Measurements from ENCODE around the gene HSP90AB1. TPM values are rescaled to one million over a fixed set of nuclear protein-coding genes. Genes with fewer than 3 reads are reported as not detected.

HSP90AB1 gene
- total and polyA plus RNA-seq, 2 of the 8 experiments (the other 6 are each of a cell fraction or from before 2014, with no cell fraction given), result 1,564 to 2,297 TPM

- Histone ChIP-seq H3K18ac (ENCODE audit: extremely low read depth, low read length) (no peak overlapping the region; the same call in 1 of the 2 replicates), H3K23ac (ENCODE audit: insufficient read length) (no peak overlapping the region), H3K4me2 (ENCODE audit: insufficient read depth in 1 of 2, low read depth in 2 of 2, low read length in 2 of 2) (peak overlapping the region; percentile 25 to 84), H4K20me1 (replicated peaks in 1 of 2; ENCODE audit: control insufficient read depth in 1 of 2, insufficient read depth in 2 of 2, low read length in 2 of 2) (peaks cover 5 to 6% of the 10 kb centered on the region in 2 experiments), H4K5ac (ENCODE audit: insufficient read length, low read depth, low read length) (peak overlapping the region; percentile 73), H3K4me1 (replicated peaks in 1 of 4; ENCODE audit: control insufficient read depth in 3 of 4, insufficient read depth in 4 of 4, low read length in 3 of 4) (peaks cover 4 to 15% (median 9%) of the 10 kb centered on the region in 4 experiments; a peak in 6 of 7 replicates), H2BK15ac (ENCODE audit: low read length) (0 out of 2 replicates have a peak overlapping the region, but pooled peaks have one; percentile 12), H3K23me2 (ENCODE audit: low read depth, low read length) (peaks cover 4% of the 10 kb centered on the region; the same call in 1 of the 2 replicates), H2AK5ac (ENCODE audit: low read depth, low read length) (no peak overlapping the region), H3K56ac (replicated peaks; ENCODE audit: insufficient read length, low read depth, low read length) (no peak overlapping the region), H2AFZ (ENCODE audit: low read length) (no peak overlapping the region), H3K79me1 (ENCODE audit: low read depth, low read length) (no peaks in the 10 kb centered on the region; the same call in 1 of the 2 replicates), H3K9me3 (ENCODE audit: insufficient read depth in 2 of 2, low read depth in 1 of 2, low read length in 1 of 2) (no peaks in the 10 kb centered on the region), H3K36me3 (ENCODE audit: control insufficient read depth in 2 of 4, insufficient read depth in 4 of 4, low read length in 3 of 4) (peaks cover 12 to 16% (median 15%) of the 10 kb centered on the region in 4 experiments), H3K27ac (ENCODE audit: low read depth, low read length) (peak overlapping the region; percentile 11; the same call in 1 of the 2 replicates), H4K91ac (replicated peaks; ENCODE audit: insufficient read length, low read length) (peak overlapping the region; percentile 66), H4K8ac (ENCODE audit: extremely low read depth, insufficient read depth, low read length) (peak overlapping the region; percentile 80), H3K27me3 (replicated peaks in 1 of 4; ENCODE audit: control insufficient read depth in 3 of 4, extremely low read depth in 1 of 4, insufficient read depth in 3 of 4, low read length in 3 of 4) (no peaks in the 10 kb centered on the region; a peak in 1 of 7 replicates), H3K4ac (replicated peaks; ENCODE audit: insufficient read length, low read depth, low read length) (peak overlapping the region; percentile 91), H2BK5ac (ENCODE audit: low read depth, low read length) (peak overlapping the region; percentile 22), H2BK20ac (ENCODE audit: low read length) (no peak overlapping the region), H3K4me3 (ENCODE audit: extremely low read depth in 1 of 4, insufficient read depth in 2 of 4, low read depth in 3 of 4, low read length in 4 of 4) (peak overlapping the region; percentile 19 to 71 (median 48)), H2BK120ac (replicated peaks; ENCODE audit: low read depth, low read length) (no peak overlapping the region), H2BK12ac (ENCODE audit: low read depth, low read length) (no peak overlapping the region), H3K79me2 (ENCODE audit: control insufficient read depth in 1 of 2, insufficient read depth in 2 of 2, low read length in 2 of 2) (no peaks in the 10 kb centered on the region), H3K14ac (ENCODE audit: insufficient read length) (no peak overlapping the region), H3K9ac (replicated peaks in 1 of 4; ENCODE audit: extremely low read depth in 1 of 4, low read depth in 3 of 4, low read length in 3 of 4) (peak overlapping the region in 2 of 4 experiments; percentile 35 to 57; a peak in 4 of 7 replicates)
- CTCF ChIA-PET (ENCODE audit: partially characterized antibody), result interaction anchor here (0.7 to 19.4 kb wide), 18 partner anchors 8 to 142 kb away, joined by 3 to 287 read pairs (median 4); partner anchors contain the start of genes HSP90AB1 and SLC29A1
- DNase-seq (ENCODE audit: low read depth in 1 of 2, low spot score in 2 of 2), result peak in 1 of 2 experiments; percentile 89
- POLR2A ChIA-PET (ENCODE audit: partially characterized antibody), result interaction anchor here (0.7 to 21.0 kb wide), 15 partner anchors 8 to 100 kb away, joined by 3 to 581 read pairs (median 3); partner anchors contain the start of genes HSP90AB1, MYMX, SLC29A1 and SLC35B2
- no peak for FAIRE-seq
- 5% methylated on average over 41 of the region's 42 CpGs; no CpG with 5 or more reads in 1 of the 2 experiments for WGBS, 2 experiments (ENCODE audit: extremely low coverage in 1 of 2, insufficient coverage in 1 of 2, insufficient read length in 1 of 2, insufficient replicate concordance in 2 of 2, low coverage in 1 of 2, low lambda C conversion rate in 2 of 2, missing lambda C conversion rate in 1 of 2)
- TF ChIP-seq BCL11A (IDR thresholded peaks at IDR 0.05; ENCODE audit: low read depth in 2 of 2, low read length in 2 of 2) (no peak), CREB1 (IDR thresholded peaks at IDR 0.05) (peak; percentile 84), SRF (IDR thresholded peaks at IDR 0.05; ENCODE audit: low read depth, low read length) (no peak), TAF1 (IDR thresholded peaks at IDR 0.05; ENCODE audit: low read depth, low read length) (peak; percentile 37; the same call in 1 of the 2 replicates), CTBP2 (IDR thresholded peaks at IDR 0.05; ENCODE audit: borderline replicate concordance, insufficient read depth, insufficient read length, low read length) (peak; percentile 19), SP2 (IDR thresholded peaks at IDR 0.05; ENCODE audit: low read length) (no peak), SIRT6 (IDR thresholded peaks at IDR 0.05; ENCODE audit: low read length) (no peak), NRF1 (IDR thresholded peaks at IDR 0.05; ENCODE audit: low read depth, low read length) (no peak), KDM5A (IDR thresholded peaks at IDR 0.05; ENCODE audit: low read length) (no peak), CHD1 (IDR thresholded peaks at IDR 0.05; ENCODE audit: low read depth, low read length) (no peak), CBX8 (IDR thresholded peaks at IDR 0.05; ENCODE audit: borderline replicate concordance, low read depth, low read length) (no peak), TBP (IDR thresholded peaks at IDR 0.05; ENCODE audit: low read depth, low read length) (peak; percentile 30; the same call in 1 of the 2 replicates)
- TF ChIP-seq, protein P1, sequence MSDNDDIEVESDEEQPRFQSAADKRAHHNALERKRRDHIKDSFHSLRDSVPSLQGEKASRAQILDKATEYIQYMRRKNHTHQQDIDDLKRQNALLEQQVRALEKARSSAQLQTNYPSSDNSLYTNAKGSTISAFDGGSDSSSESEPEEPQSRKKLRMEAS (IDR thresholded peaks at IDR 0.05), result no peak; the same call in 1 of the 2 replicates
Observed at GRCh38 chr6:44237813-44238433, 9.0 kb upstream of the HSP90AB1 start.
